Type B pancreatic cell (in vitro differentiated cells): ENCODE measurements around the gene MARF1. TPM values are rescaled to one million over a fixed set of nuclear protein-coding genes. Genes with fewer than 3 reads are reported as not detected.

Source experiments
- DNase-seq: peaks from one replicate; pipeline ENCODE4 v3.0.0; 2021; ENCODE audit warnings: mixed read lengths; ENCODE audit not compliant: unreplicated experiment; ENCODE audit errors: extremely low spot score
- H3K27ac Mint-ChIP-seq: 2 replicates; pipeline ENCODE4 v1.8.0; 2021; ENCODE audit warnings: mild to moderate bottlenecking, mixed read lengths
- H3K27me3 Mint-ChIP-seq: 2 replicates; pipeline ENCODE4 v1.8.0; 2021; ENCODE audit warnings: mixed read lengths
- H3K36me3 Mint-ChIP-seq: 2 replicates; pipeline ENCODE4 v1.8.0; 2021; ENCODE audit warnings: mixed read lengths
- H3K4me1 Mint-ChIP-seq: one replicate; pipeline ENCODE4 v1.8.0; 2021; ENCODE audit warnings: mixed read lengths; ENCODE audit not compliant: unreplicated experiment
- H3K4me3 Mint-ChIP-seq: 2 replicates; pipeline ENCODE4 v1.8.0; 2021; ENCODE audit warnings: mild to moderate bottlenecking, mixed read lengths
- H3K9me3 Mint-ChIP-seq: 2 replicates; pipeline ENCODE4 v1.8.0; 2021; ENCODE audit warnings: mixed read lengths
- total RNA-seq: library from RNA; stranded (reverse); gene quantifications from 2 replicates; pipeline ENCODE4 v1.2.1, GENCODE V29; 2021; ENCODE audit warnings: low replicate concordance
- TF ChIP-seq, protein P1 (sequence below): fragments of 200-600 bp; sonication (generic); conservative IDR thresholded peaks from 2 replicates; pipeline ENCODE4 v1.5.0; 2021; ENCODE audit warnings: antibody characterized with exemption, mild to moderate bottlenecking

Gene MARF1
- total RNA-seq, 1 donor from 2014 or later, result 75.4 TPM

DNA sequence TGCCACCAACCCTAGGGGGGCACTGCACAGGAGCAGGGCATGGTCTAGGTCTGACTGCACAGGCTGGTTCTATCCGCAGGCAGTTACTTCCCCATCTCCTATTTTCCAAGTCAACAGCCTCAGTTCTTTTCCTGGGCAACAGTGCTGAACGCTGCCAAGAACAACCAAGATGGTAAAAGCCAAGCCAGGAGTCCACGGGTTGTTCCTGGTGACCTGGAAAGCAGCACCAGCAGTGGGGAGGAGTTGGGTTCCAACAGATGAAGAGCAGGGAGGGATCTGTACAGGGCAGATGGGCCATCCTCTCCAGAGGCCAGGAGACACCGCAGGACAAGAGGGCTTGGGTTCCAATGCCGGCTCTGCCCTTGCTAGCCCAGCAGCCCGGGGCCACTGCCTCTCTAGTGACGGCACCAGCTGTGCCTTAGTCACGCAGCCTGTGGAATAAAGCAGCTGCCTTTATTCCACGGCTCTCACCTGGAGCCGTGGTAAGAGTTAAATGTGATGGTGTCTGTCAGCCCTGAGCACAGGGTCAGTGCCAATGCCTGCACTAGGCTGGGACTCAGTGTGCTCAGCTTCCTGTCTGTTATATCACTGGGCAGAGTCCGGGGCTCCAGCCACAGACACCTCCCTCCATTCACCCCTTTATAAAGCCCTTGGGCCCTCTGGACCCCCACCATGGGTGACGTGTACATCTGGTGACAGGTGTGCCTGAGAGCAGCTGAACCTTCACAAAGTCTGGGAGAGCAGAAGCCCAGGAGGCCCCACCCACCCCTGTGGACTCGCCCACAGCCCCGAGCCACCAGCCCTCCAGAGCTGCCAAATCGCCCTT is 44.9 kb downstream of the MARF1 start:
- Mint-ChIP-seq H3K27ac (no peak overlapping the region), H3K9me3 (no peaks in the 10 kb centered on the region), H3K27me3 (no peaks in the 10 kb centered on the region), H3K4me3 (no peak overlapping the region), H3K36me3 (peaks cover 35% of the 10 kb centered on the region), H3K4me1 (no peaks in the 10 kb centered on the region)
- TF ChIP-seq, protein P1, sequence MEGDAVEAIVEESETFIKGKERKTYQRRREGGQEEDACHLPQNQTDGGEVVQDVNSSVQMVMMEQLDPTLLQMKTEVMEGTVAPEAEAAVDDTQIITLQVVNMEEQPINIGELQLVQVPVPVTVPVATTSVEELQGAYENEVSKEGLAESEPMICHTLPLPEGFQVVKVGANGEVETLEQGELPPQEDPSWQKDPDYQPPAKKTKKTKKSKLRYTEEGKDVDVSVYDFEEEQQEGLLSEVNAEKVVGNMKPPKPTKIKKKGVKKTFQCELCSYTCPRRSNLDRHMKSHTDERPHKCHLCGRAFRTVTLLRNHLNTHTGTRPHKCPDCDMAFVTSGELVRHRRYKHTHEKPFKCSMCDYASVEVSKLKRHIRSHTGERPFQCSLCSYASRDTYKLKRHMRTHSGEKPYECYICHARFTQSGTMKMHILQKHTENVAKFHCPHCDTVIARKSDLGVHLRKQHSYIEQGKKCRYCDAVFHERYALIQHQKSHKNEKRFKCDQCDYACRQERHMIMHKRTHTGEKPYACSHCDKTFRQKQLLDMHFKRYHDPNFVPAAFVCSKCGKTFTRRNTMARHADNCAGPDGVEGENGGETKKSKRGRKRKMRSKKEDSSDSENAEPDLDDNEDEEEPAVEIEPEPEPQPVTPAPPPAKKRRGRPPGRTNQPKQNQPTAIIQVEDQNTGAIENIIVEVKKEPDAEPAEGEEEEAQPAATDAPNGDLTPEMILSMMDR, result no peak
- no peak for DNase-seq

- no peaks in the 10 kb centered on the region for H3K27me3 Mint-ChIP-seq
- no peak for DNase-seq
- no peak overlapping the region for H3K4me3 Mint-ChIP-seq
- TF ChIP-seq, protein P1, result no peak
- no peaks in the 10 kb centered on the region for H3K9me3 Mint-ChIP-seq
- H3K4me1 Mint-ChIP-seq, result no peaks in the 10 kb centered on the region
- H3K36me3 Mint-ChIP-seq, result peaks cover 31% of the 10 kb centered on the region
- H3K27ac Mint-ChIP-seq, result no peak overlapping the region
These were observed 45.8 kb downstream of the MARF1 start for GRCh38 chr16:15597135-15597534.

DNA sequence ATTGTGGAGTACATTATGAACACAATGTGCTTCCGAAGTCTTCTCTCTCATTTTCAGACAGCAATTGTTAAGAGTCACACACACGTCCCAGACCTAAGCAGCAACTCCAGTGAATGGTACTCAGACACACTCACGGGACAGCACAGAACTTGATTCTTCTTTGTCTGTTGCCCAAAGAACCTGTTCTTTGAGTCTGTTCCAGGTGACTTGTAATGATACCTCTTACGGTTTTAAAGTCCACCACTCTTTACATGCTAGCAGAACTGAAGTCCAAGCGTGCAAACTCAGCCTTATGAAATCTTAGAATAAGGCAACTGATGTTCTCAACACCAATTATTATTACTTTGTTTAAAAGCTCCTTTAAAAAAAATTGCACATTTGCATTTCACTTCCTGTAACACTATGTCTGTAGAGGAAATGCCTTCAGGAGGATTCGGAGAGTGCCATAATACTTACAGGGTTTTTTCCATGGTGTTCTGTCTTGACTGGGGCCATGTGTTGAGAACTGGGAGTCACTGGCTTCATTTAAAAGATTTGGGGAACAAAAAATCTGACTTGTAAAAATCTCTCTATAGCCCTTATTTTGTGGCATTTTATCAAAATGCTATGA is 48.1 kb downstream of the MARF1 start:
- Mint-ChIP-seq H3K4me3 (no peak overlapping the region), H3K36me3 (peaks cover 25% of the 10 kb centered on the region), H3K9me3 (no peaks in the 10 kb centered on the region), H3K4me1 (peaks cover 6% of the 10 kb centered on the region), H3K27ac (no peak overlapping the region), H3K27me3 (no peaks in the 10 kb centered on the region)
- DNase-seq, result no peak
- TF ChIP-seq, protein P1, result no peak

DNA sequence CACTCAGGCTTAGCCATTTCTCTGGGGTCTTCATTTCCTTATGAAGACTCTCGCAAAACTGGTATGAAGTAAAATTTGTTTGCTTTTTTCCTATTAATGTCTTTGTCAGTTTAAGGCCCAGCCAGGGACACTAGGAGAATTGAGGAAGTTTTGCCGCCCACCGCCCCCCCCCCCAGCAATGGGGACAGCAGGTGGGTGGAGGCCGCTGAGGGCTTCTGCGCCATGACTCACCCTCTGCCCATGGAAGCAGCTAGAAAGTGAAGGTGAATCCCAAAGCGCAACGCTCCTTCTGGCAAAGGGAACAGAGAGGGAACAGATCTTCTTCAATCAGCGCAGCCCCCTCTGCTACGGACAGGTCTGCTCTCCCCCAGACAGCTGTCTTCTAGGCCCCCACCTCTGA is 49.7 kb downstream of the MARF1 start:
- H3K4me1 Mint-ChIP-seq, result peaks cover 6% of the 10 kb centered on the region
- TF ChIP-seq, protein P1, result no peak
- H3K4me3 Mint-ChIP-seq, result no peak overlapping the region
- H3K36me3 Mint-ChIP-seq, result peaks cover 23% of the 10 kb centered on the region
- no peak for DNase-seq
- no peaks in the 10 kb centered on the region for H3K27me3 Mint-ChIP-seq
- H3K9me3 Mint-ChIP-seq, result no peaks in the 10 kb centered on the region
- H3K27ac Mint-ChIP-seq, result no peak overlapping the region

- H3K27ac Mint-ChIP-seq, result no peak overlapping the region
- no peaks in the 10 kb centered on the region for H3K9me3 Mint-ChIP-seq
- no peak for DNase-seq
- TF ChIP-seq, protein P1, result no peak
- peaks cover 6% of the 10 kb centered on the region for H3K4me1 Mint-ChIP-seq
- peaks cover 32% of the 10 kb centered on the region for H3K36me3 Mint-ChIP-seq
- H3K27me3 Mint-ChIP-seq, result no peaks in the 10 kb centered on the region
- no peak overlapping the region for H3K4me3 Mint-ChIP-seq
These were observed 50.6 kb downstream of the MARF1 start for GRCh38 chr16:15592324-15592723.
